ENCODE results near the gene BCAR3.
A peak's percentile ranks its signal among the peaks of the same experiment; 100 is the strongest.
"Not testable (repeated sequence)": the region's sequence is repeated elsewhere in the genome, so short reads cannot be mapped to it uniquely, and the experiment has no call there.

Gene BCAR3

DNA sequence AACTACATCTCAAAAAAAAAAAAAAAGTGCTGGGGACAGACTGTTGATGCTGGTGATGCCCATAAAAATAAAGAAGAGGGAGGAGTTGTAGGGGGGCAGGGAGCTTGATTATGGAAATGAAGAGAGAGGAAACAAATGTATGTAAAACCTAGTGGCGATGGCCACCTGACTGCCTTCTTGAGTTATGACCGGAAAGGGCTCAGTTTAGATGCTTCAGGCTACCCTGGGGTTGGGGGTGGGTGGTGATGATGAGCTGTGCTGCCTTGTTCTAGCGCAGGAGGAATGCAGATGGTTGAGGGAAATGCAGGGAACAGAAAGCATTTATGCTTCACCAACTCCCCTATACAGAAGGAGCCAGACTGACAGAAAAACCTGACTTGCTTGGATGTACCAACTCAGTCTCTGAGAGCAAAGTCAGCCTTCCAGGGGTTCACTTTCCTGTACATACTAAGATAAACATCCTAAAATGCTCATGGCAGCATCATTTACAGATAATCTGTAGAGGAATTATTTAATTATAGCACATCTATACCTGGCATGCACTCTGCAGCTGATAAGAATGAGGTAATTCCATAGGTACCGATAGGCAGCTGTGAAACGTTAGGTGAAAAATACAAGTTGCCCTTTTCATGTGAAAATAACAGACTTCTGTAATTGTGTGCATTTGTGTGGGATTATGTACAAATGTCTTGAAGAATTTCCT lies 8.0 kb upstream of the BCAR3 start:
- no peak for DNase-seq (ENCODE audit: low spot score)

DNA sequence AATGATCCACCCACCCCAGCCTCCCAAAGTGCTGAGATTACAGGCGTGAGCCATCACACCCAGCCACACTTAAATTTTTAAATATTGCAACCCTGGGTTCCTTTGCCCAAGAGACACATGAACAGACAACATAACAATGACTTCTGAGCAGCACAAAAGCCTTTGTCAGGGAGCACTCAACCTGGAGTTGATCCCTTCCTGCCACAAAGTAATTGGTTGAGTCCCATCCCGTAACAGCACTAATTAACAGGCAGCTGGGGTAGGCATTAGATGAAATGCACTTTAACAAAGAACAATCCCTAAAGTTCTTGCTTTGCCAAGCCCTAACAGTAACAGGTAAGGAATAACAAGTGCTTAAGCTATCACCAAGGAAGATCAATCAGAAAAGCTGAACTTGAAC lies 5.9 kb upstream of the BCAR3 start:
- no peak for DNase-seq (ENCODE audit: low spot score)

GRCh38 chr1:93686504-93687250 lies 5.0 kb upstream of the BCAR3 start:
- no peak for DNase-seq (ENCODE audit: low spot score)

GRCh38 chr1:93685918-93686317 lies 4.3 kb upstream of the BCAR3 start:
- DNase-seq (ENCODE audit: low spot score) = no peak

GRCh38 chr1:93683234-93683633 lies 1.6 kb upstream of the BCAR3 start:
- no peak for DNase-seq (ENCODE audit: low spot score)

GRCh38 chr1:93681989-93682412 lies 364 bp upstream of the BCAR3 start:
- no peak for DNase-seq (ENCODE audit: low spot score)

DNA sequence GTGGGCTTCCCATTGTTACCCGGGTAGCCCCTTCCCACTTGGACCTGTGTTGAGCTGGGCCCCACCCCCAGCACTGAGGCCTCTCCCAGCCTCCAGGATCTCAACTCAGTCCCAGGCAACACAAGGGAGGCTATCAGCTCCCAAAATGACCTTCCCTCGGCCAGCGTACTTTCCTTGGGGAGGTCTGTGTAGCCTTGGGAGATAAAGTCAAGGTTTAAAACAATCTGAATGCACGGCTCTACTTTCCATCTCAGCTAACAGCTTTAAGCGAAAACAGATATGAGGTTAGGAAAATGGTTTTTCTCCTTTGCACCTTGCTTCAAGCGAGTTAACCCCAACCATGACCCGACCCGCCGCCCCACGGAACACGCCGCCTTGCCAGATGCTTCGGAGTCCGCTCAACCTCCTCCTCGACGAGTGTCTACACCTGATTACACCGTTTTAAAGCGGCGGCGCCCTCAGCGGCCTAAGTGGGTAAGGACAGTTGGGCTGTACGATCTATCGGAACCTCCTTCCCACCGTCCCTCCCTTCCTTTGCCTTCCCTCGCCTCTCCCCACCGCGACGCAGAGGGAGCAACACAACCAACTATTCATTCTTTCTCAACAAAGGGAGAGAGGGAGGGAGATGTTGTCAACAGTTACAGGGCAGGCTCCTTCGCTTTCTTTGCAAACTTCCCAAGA lies 1.1 kb downstream of the BCAR3 start:
- DNase-seq (ENCODE audit: low spot score) = peak; percentile 35

- DNase-seq (ENCODE audit: low spot score) = no peak
These were observed 1.6 kb downstream of the BCAR3 start for GRCh38 chr1:93680076-93680419.

- no peak for DNase-seq (ENCODE audit: low spot score)
These were observed 2.1 kb downstream of the BCAR3 start for GRCh38 chr1:93679546-93679945.

DNA sequence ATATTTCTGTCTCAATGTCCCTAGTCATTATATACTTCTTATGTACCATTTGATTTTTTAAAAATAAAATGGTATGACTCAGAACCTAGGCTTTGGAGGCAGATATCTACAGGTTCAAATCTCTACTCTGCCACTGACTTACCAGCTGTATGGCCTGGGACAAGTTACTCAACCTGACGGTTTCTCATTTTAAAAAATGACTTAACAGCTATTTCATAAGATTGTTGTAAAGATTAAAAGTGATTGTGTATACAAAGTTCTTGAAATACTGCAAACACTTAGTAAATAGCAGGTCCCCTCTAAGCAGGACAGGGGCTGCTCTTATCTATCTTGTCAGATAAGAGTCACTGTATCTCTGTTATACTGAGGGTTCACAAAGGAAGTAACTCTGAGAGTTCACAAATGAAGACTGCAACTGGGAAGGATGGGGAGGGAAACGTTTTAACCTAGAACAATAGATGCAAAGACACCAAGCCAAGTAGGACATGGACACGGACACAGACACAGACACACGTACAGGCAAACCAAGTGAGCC lies 2.6 kb downstream of the BCAR3 start:
- DNase-seq (ENCODE audit: low spot score) = no peak

GRCh38 chr1:93678491-93678890 lies 3.1 kb downstream of the BCAR3 start:
- DNase-seq (ENCODE audit: low spot score) = no peak

GRCh38 chr1:93677729-93678128 lies 3.9 kb downstream of the BCAR3 start:
- DNase-seq (ENCODE audit: low spot score) = no peak

DNA sequence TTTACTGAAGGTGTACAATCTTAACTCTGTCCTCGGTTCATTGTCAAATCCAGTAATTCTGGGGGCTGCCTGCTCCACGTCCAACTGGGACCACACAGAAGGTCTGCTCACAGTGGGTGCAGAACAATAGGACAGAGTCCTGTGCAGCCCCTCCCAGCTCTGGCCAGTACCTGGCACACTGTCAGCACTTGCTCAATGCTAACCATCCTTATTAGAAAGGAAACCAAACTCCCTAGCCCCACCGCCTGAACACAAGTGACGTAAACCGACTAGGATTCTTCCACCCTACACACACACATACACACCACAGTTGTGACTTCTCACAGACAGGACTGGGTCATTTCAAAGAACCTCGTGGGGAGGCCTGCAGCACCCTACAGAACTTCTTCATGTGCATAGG lies 5.2 kb downstream of the BCAR3 start:
- DNase-seq (ENCODE audit: low spot score) = no peak

- DNase-seq (ENCODE audit: low spot score) = no peak
These were observed 5.7 kb downstream of the BCAR3 start for GRCh38 chr1:93675931-93676330.

GRCh38 chr1:93675271-93675670 lies 6.4 kb downstream of the BCAR3 start:
- DNase-seq (ENCODE audit: low spot score) = no peak

GRCh38 chr1:93674071-93674470 lies 7.6 kb downstream of the BCAR3 start:
- not testable (repeated sequence) for DNase-seq (ENCODE audit: low spot score)

- DNase-seq (ENCODE audit: low spot score) = no peak
These were observed 8.3 kb downstream of the BCAR3 start for GRCh38 chr1:93673163-93673829.

DNA sequence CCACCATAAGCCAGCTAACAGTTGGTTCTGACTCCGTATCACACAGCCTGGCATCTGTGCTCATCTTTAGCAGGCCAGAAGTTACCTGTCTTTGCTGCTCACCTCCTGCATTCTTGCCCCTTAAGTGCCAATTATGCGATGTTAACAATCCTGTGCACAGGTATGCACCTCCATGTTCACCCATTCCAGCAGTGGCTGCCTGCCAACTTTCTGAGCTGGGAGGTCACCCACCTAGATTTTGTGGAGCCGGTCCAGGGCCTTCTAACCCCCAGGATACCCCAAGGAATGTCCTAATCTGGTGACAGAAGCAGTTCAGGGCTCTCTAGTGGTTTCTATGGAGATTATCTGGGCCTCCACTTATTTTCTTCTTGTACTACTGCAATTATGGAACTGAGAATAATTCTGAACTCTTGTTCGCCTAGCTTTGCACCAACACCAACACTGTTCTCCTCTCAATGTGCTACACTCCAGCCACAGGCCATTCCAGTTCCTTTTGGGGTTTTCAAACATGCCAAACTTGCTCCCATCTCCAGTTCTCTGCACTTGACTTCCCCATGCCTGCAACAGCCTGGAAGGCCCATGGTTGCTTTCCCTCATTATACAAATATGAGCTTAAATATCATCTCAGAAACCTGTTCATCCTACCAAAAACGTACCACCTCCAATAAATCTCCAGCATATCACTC lies 9.0 kb downstream of the BCAR3 start:
- DNase-seq (ENCODE audit: low spot score) = no peak

DNA sequence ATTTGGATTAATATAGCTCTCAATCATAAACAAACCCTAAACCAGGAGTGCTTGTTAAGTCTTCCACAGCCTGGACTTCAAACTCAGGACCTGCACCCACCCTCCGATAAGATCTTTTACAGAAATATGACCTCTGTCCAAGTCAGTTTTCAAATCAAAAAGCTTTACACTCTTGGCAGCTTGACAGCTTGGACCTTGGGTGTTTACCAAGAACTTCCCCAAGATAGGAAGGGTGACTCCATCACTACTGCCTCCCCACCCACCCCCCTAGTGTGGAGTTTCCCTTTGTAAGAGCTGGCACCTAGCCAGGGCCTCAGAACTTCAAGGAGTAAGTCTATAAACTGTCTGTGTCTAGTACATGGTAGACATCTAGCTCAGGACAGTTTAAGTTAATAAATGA lies 9.6 kb downstream of the BCAR3 start:
- no peak for DNase-seq (ENCODE audit: low spot score)

DNA sequence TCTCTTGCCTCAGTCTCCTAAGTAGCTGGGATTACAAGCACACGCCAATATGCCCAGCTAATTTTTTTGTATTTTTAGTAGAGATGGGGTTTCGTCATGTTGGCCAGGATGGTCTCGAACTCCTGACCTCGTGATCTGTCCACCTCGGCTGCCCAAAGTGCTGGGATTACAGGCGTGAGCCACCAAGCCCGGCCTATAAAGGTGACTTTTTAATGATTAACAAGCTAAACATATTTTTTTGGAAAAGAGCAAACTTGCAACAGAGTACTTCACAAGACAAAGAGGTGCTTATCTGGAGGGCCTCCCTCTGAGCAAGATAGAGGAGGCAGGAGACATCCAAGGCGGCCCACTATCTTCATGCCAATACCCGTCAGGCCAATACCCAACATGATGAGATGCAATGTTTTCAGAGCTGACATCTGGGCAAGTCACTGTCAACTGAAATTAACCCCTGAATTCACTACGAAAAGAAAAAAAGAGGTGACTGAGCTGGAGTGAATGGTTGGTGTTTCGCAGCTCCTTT lies 10.5 kb downstream of the BCAR3 start:
- no peak for DNase-seq (ENCODE audit: low spot score)

- DNase-seq (ENCODE audit: low spot score) = no peak
These were observed 11.5 kb downstream of the BCAR3 start for GRCh38 chr1:93670141-93670540.

DNA sequence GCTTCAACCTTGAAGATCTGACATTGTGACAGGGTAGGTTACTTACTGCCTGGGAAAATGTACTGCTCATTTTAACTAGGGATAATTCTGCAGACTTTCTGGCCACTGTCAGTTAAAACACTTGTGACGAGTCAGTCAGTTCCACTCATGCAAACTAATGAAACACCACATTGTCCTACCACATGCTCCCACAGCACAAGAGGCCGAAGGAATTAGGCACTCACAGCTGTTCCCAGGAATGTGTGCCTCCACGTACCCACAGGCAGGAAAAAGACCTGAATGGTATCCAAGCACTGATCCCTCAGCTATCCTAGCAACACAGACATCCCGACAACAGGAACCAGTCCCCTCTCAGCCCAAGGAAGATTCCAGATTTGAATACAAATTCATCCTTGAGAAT lies 12.3 kb downstream of the BCAR3 start:
- DNase-seq (ENCODE audit: low spot score) = no peak
